Retinal pigment epithelial cell (primary cell): ENCODE results near the gene PBRM1.
A peak's percentile ranks its signal among the peaks of the same experiment; 100 is the strongest.

Source experiments
- DNase-seq: peaks from one replicate; pipeline ENCODE4 v3.0.0-alpha.2; 2010; ENCODE audit warnings: low read depth
- H3K4me3 ChIP-seq: 2 replicates; pipeline ENCODE4 v1.5.1; 2011; ENCODE audit warnings: mild to moderate bottlenecking, low read length, control low read depth, moderate library complexity
- TF ChIP-seq, protein P1 (sequence below): conservative IDR thresholded peaks from 2 replicates; pipeline ENCODE4 v1.5.1; 2011; ENCODE audit warnings: low read depth, low read length, control low read depth, inconsistent platforms

PBRM1 gene

DNA sequence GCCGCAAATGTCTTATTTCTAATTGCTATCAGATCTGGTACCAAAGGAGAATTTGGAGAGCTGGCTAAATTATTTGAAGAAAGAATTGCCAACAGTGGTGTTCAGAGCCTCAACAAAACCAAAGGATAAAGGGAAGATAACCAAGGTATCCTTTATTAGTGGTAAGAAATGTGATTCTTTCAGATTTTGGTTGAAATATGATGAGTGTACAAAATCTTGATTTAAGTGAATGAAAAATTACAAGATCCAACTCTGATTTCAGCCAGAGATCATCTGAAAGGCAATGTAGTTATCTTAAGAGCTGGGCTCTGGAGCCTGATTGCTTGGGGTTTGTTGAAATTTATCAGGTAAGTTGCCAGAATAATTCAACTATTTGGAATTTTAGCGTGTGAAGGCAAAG is 4.8 kb upstream of the PBRM1 start:
- no peak overlapping the region for H3K4me3 ChIP-seq
- TF ChIP-seq, protein P1, sequence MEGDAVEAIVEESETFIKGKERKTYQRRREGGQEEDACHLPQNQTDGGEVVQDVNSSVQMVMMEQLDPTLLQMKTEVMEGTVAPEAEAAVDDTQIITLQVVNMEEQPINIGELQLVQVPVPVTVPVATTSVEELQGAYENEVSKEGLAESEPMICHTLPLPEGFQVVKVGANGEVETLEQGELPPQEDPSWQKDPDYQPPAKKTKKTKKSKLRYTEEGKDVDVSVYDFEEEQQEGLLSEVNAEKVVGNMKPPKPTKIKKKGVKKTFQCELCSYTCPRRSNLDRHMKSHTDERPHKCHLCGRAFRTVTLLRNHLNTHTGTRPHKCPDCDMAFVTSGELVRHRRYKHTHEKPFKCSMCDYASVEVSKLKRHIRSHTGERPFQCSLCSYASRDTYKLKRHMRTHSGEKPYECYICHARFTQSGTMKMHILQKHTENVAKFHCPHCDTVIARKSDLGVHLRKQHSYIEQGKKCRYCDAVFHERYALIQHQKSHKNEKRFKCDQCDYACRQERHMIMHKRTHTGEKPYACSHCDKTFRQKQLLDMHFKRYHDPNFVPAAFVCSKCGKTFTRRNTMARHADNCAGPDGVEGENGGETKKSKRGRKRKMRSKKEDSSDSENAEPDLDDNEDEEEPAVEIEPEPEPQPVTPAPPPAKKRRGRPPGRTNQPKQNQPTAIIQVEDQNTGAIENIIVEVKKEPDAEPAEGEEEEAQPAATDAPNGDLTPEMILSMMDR, result no peak
- no peak for DNase-seq

DNA sequence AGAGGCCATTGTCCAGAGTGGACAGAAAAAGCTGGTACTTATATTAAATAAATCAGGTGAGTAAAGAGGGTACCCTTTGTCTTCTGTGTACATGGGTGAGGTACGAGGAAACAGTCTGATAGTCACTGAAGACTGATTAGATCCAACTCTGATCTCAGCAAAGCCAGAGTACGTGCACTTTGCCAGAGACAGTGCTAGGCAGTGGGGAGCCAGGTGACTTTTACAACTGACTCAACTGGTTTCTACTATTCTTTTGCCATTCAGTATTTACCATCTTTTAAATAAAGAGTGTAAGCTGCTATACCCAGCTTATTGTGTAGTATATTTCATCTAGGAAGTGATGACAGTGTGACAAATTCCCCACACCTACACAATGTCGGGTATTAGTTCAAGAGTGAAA is 3.4 kb upstream of the PBRM1 start:
- TF ChIP-seq, protein P1, result no peak
- no peak overlapping the region for H3K4me3 ChIP-seq

DNA sequence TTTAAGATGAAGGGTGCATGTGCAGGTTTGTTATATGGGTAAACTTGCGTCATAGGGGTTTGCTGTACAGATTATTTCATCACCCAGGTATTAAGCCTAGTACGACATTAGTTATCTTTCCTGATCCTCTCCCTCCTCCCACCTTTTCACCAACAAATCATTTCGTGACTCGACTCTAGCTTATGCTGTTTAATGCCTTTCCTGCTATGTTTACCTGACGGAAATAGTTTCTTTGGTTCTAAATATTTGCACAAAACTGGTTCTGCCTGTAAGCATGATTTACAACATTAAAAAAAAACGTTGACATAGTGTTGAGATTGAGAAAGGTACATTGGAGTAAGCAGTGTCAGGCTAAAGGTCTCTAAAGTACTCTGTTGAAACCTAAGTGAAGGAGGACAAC is 2.6 kb upstream of the PBRM1 start:
- TF ChIP-seq, protein P1, result no peak
- no peak for DNase-seq
- H3K4me3 ChIP-seq, result no peak overlapping the region

More for the DNA sequence above, 3.4 kb upstream of the PBRM1 start:
- DNase-seq, result no peak

DNA sequence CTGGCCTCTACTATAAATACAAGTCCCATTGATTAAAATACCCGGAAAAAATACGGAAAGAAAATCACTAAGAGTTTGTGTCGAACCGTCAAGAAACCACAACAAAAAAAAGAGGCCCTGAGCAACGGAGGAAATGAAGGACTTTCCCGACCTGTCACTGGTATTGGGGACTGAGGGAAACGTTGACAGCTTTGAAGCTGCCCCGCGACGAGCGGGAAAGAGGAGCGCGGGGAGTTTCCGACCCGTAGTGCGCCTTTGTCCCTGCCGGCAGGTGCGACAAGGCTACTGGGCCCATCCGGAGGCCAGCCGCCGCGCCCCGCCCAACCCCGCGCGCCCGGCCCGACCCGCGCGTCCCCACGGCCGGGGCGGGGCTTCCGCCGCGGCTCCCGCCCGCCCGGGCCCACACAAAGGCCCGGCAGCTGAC is 416 bp downstream of the PBRM1 start:
- H3K4me3 ChIP-seq, result peak overlapping the region; percentile 96
- no peak for DNase-seq
- TF ChIP-seq, protein P1, result no peak

DNA sequence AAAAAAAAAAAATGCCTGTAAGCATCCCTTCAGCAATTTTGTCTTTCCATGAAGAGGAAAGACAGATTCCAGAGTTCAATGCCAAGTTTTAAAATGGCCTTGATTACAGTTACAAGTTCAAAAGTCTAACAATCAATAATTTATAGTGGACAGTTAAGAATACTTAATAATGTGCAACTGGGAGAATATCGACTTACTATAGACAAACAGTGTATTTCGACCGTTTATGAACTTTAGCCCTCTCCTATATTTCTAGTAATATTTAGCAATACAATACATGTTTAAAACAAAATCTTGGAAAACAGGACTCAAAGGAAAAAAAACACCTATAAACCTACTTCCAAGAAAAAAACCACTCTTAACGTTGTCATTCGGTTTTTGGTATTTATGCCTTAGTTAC is 1.5 kb downstream of the PBRM1 start:
- TF ChIP-seq, protein P1, result no peak
- no peak for DNase-seq
- H3K4me3 ChIP-seq, result peak overlapping the region; percentile 96

DNA sequence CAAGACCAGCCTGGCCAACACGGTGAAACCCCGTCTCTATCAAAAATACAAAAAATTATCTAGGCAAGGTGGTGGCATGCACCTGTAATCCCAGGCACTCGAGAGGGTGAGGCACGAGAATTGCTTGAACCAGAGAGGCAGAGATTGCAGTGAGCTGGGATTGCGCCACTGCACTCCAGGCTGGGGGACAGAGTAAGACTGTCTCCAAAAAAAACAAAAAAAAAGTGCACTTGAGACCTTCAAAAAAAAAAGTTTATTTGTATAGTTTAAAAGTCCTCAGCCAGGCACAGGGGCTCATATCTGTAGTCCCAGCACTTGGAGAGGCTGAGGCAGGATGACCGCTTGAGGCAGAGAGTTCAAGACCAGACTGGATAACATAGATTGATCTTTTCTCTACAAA is 2.1 kb downstream of the PBRM1 start:
- DNase-seq, result no peak
- TF ChIP-seq, protein P1, result no peak
- H3K4me3 ChIP-seq, result no peak overlapping the region

DNA sequence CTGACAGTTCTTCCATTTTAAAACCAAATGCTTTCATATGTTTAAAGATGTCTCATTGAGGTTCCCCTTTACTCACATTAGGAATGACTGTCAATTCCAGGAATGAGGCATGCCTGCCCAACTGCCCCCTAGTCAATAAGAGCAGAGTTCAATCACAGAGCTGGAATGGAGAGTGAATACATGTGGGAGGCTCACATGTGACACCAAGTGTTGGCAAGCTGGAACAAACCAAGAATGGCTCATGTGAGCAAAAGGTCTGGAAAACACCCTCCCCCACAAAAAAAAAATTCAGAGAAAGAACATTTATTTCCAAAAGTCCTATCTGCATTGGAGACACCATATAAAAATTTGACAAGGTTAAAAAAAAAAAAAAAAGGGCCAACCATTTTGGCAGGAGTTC is 3.7 kb downstream of the PBRM1 start:
- no peak overlapping the region for H3K4me3 ChIP-seq
- peak; percentile 54 for DNase-seq
- TF ChIP-seq, protein P1, result peak; percentile 44
